GM21381 (cell line): Measurements from ENCODE around the gene MAGEB3.
A peak's percentile ranks its signal among the peaks of the same experiment; 100 is the strongest.
"Not testable (repeated sequence)": the region's sequence is repeated elsewhere in the genome, so short reads cannot be mapped to it uniquely, and the experiment has no call there.

Experiments used
- ATAC-seq: cut with Tn5 transposase; IDR thresholded peaks from one replicate; pipeline ENCODE4 v1.9.1; 2021; ENCODE audit warnings: mild to moderate bottlenecking, moderate library complexity; ENCODE audit not compliant: unreplicated experiment

The MAGEB3 gene, protein sequence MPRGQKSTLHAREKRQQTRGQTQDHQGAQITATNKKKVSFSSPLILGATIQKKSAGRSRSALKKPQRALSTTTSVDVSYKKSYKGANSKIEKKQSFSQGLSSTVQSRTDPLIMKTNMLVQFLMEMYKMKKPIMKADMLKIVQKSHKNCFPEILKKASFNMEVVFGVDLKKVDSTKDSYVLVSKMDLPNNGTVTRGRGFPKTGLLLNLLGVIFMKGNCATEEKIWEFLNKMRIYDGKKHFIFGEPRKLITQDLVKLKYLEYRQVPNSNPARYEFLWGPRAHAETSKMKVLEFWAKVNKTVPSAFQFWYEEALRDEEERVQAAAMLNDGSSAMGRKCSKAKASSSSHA

DNA sequence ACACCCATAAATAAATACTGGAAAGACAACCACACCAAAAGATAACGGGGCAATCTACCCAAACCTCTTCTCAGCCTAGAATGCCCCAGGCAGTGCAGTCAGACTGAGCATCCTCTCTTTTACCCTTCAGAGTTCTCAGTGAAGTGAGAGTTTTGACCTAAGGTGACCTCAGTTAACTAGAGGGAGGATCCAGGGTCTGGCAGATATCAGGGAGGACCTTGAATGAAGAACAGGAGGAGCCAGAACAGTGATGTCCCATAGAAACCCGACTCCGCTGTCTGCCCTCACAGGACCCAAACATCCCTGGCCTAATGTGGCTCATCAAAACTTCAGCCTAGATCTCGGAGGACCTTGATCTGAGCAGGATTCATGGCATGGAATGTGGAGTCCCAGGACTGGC is at the start of gene MAGEB3:
TSS of gene MAGEB3 (plus strand) at position 263 of the 400 bp plus-strand sequence. CDS start 5,268 bp downstream, outside the sequence.
- no peak for ATAC-seq

DNA sequence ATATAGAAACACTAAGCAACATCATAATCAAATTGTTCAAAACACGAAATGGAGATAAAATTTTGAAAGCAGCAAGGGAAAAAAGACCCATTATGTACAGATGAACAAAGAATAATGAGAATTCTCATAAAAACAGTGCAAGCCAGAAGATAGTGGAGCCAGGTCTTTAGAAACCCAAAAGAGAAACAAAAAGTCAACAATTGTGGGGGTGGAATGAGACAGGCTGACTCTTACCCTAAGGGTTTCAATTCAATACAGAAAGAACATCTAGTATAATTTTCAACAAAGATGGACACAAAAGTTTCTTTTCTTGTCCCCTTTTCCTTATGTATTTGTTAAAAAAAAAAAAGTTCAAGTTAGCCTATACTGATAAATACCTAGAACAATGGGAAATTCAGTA is 49.1 kb upstream of the MAGEB3 start:
- ATAC-seq, result no peak

DNA sequence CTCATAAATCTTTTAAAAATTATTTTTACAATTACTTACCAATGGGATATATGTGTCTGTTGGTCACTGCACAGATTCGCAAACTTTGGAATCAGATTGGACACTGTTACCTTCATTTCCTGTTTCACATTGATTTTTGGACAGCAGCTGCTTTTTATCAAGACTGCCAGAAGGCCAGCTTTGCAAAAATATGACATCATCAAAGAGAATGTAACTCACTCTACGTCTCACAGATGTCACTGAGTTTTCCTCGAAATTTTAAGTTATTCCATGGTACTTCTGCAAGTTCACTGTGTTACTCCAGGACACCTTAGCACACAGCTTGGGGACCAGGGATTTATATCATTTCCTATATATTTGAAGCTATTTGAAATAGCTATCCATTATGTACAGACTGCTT is 46.9 kb upstream of the MAGEB3 start:
- no peak for ATAC-seq

DNA sequence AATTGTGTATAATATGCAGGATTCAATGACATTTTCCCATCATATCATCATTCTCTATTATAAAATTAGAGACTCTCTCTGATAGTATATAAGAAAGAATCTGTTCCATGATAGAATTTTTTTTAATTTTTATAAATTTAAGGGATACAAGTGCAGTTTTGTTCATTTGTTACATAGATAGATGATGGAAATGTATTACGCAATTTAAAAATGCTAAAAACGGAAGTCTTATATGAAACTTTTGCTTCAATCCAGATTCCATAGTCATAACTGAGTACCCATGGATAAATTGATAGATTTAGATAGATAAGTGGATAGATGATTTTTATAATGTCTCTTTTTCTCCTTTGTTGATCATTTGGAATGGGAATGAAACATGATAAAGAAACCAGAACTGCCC is 40.0 kb upstream of the MAGEB3 start:
- ATAC-seq, result no peak

DNA sequence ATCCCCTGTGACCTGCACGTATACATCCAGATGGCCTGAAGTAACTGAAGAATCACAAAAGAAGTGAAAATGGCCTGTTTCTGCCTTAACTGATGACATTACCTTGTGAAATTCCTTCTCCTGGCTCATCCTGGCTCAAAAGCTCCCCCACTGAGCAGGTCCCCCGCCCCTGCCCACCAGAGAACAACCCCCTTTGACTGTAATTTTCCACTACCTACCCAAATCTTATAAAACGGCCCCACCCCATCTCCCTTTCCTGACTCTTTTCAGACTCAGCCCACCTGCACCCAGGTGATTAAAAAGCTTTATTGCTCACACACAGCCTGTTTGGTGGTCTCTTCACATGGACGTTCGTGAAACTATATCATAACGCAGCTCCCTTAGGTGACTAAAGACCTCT is 36.5 kb upstream of the MAGEB3 start:
- ATAC-seq, result not testable (repeated sequence)

DNA sequence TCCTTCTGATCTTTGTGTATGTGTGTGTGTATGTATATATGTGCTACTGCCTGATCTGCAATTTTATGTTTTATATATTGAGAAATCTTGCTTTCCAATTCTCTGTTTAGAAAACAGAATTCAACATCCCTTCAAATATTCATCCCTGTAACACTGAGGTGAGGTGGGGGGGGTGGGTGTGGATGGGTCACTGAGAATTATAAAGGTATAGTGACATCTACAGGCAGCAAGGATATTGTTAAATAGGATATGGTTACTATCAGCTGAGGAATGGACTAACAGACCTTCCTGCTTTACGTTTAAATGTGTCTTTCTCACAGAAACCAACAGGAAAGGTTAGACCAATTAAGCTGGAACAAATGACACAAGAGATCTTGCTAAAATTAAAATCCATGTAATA is 34.1 kb upstream of the MAGEB3 start:
- ATAC-seq, result no peak

DNA sequence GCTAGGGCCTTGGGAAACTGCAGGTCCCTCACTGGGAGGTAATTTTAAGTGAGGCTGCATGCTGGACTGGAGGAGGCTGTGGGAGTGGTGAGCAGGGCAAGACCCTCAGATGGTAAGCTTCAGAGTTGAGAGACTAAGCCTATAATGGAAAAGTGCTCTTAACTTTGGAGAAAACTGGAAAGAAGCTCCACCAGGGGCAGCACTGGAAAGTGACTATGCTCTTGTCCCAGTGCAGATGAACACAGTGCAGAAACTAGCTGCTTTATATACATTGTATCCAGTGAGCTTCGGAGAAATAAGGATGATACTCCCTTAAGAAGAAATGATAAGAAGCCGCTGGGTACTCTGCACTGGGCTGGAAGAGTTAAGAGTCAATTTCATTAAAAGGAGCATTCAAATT is 18.3 kb upstream of the MAGEB3 start:
- ATAC-seq, result no peak

DNA sequence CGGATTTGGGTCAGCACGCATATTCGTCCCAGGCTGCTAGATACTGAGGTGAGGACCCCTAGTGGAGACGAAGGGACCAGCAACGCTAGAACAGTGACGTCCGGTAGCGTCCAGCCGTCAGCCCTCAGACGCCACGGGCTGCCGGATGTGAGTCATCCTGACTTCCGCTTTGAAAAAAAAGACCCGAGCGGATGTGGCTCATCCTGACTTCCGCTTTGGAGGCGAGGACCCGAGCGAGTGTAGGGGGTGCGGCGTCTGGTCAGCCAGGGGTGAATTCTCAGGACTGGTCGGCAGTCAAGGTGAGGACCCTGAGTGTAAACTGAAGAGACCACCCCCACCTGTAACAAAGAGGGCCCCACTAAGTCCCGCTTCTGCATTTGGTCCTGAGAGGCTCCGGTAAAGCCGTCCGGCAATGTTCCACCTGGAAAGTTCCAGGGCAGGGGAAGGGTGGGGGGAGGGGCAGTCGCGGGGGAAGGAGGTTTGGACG is 15.1 kb upstream of the MAGEB3 start, which contains the start of gene MAGEB2:
TSS of gene MAGEB2 (plus strand) at position 207 of the 487 bp plus-strand sequence. CDS start 3,018 bp downstream, outside the sequence.
- no peak for ATAC-seq

DNA sequence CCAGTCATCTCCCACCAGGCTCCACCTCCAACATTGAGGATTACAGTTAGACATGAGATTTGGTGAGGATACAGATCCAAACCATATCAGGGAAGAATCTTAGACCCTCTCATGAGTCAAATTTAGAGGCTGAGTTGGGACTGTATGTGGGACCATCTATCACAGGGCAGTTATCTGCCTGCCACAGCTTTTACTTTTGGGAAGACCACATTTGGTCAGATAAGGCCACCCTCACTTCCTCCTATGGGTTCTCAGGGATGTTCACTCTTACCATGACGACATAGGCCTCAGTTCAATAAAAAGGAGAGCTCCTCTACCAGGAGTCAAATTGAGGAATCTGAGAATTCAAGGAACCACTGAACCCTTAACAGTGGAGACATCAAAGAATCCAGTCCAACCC is 13.0 kb upstream of the MAGEB3 start:
- no peak for ATAC-seq

DNA sequence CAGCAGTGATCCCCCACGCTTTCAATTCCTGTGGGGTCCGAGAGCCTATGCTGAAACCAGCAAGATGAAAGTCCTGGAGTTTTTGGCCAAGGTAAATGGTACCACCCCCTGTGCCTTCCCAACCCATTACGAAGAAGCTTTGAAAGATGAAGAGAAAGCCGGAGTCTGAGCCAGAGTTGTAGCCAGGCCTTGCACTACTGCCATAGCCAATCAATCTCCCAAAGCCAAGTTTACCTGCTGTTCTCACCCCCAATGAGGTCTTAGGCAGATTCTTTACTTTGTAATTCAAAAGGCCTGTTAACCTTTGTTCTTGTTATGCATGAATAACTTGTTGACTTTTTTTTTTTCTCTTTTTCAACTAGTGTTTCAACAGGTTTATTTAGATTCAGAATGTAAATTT is 11.1 kb upstream of the MAGEB3 start:
- no peak for ATAC-seq

DNA sequence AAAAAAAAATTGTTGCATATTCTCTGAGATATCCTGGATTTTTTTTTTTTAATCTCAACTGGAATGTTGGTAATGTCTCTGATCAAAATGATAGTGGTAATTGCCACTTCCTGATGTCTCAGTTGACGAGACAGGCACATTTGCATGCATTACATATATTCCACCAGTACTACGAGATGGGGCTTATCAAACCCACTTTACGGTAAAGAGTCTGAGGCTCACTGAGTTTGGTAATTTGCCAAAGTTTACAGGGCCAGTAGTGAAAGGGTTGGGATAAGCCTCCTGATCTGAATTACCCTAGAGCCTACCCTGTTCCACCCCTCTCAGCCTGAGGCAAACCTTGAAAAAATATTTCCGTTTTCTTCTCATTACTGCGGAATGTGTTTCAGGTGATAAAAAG is 9.8 kb upstream of the MAGEB3 start:
- ATAC-seq, result no peak

DNA sequence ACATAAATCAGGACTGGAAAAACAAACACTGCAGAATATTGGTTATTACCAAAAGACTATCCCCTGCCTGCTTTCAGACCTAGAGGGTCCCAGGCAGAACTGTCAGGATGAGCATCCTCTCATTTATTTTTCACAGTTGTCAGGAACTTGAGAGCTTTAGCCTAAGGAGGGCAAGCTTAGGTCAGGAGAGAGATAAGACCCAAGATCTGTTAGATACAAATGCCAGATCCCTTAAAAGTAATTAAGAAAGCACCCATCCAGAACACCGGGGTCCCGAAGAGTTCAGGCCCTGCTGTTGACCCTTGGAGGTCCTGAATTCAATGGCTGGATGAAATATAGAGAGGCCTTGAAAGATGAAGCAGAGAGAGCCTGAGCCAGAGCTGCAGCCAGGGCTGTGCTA is 5.9 kb upstream of the MAGEB3 start:
- no peak for ATAC-seq

DNA sequence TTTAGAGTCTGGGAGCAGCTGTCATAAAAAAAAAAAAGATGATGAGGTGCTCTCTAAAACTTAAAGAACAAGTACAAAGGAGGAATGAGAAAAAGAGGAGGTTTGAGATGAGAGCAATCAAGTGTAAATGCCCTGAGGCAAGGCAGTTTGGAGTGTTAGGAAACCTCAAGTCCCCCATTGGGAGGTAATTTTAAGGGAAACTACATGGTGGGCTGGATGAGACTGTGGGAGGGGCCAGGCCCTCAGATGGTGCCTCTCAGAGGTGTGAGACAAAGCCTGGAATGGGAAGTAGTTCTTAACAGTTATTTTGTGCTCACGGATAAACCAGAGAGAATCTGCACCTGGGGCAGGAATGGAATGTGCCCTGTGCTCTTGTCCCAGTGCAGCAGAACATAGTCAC is 1.9 kb upstream of the MAGEB3 start:
- no peak for ATAC-seq

DNA sequence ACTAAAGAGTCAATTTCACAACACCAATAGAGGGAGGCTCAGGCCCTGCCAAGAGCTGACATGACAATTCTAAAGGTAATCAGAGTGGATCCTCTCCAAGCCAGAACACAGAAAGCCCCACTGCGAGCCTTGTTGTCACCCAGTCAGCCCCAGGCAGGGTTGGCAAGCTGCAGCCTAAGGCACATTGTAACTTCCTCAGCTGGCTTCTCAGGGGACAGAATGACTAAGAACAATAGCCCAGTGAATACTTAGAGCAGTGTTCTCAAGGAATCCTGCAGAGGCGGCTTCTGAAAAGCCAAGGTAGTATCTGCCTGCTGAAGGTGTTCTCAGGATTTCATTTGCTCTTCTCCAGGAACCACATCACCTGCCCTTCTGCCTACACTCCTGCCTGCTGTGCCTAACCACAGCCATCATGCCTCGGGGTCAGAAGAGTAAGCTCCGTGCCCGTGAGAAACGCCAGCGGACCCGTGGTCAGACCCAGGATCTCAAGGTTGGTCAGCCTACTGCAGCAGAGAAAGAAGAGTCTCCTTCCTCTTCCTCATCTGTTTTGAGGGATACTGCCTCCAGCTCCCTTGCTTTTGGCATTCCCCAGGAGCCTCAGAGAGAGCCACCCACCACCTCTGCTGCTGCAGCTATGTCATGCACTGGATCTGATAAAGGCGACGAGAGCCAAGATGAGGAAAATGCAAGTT is 11.4 kb downstream of the MAGEB3 start, which contains the start of gene MAGEB4:
TSS of gene MAGEB4 (plus strand) at position 277 of the 692 bp plus-strand sequence. CDS start at position 413, 136 bp downstream.
- ATAC-seq, result no peak

DNA sequence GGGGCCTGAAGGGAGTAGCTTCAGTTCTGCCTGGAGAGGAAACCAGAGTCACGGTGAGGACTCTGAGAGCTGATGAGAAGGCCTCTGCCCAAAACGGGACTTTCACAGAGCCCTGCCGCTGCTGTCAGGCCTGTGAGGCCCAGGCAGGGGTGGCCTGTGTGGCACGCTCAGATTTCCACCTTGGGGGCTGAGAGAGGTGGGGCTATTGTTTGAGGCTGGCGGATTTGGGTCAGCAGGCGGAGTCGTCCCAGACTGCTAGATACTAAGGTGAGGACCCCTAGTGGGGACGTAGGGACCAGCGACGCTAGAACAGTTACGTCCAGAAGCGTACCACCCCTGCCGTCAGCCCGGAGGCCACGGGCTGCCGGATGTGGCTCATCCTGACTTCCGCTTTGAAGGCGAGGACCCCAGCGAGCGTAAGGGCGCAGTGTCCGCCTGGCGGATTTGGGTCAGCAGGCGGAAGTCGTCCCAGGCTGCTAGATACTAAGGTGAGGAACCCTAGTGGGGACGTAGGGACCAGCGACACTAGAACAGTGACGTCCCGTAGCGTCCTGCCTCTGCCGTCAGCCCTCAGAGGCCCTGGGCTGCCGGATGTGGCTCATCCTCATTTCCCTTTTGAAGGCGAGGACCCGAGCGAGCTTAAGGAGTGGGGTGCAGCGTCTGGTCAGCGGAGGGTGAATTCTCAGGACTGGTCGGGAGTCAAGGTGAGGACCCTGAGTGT is 16.5 kb downstream of the MAGEB3 start, which contains the start of gene MAGEB1:
TSS of gene MAGEB1 (plus strand) at position 378 of the 721 bp plus-strand sequence. CDS start 3,348 bp downstream, outside the sequence.
- no peak for ATAC-seq

DNA sequence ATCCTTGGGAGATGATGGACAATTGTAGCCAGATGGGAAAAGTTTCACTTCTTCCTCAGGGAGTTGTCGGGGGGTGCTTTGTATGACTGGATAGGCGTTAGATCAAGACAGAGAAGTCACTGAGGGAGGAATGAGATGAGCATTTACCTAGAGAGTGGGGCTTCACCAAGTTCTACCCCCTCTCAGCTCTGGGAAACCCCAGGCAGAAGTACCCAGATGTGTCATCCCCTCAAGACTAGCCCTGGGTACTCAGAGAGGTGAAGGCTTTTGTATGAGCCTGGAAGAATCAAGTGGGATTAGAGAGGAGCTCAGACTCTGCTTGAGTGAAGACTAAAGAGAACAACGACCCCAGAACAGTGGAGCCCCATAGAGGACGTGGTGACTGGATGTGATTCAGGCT is 18.4 kb downstream of the MAGEB3 start:
- no peak for ATAC-seq

DNA sequence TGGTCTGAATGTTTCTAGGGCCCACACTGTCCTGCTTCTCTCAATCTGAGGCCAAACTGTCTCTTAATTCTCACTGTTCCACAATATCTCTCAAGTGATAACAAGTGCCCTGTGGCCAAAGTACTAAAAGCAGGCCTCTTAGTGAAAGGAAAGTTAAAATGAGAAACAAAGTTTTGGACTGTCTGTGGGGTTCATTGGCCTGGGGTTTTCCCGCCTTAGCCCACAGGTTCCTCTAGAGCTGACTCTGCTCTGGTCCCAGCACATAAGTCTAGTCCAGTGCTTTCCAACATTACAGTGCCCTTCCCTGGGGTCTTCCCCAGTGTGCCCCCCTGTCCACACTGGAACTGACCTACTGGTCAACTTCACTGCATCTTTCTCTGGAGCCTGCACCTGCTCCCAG is 22.8 kb downstream of the MAGEB3 start:
- ATAC-seq, result peak; percentile 59

DNA sequence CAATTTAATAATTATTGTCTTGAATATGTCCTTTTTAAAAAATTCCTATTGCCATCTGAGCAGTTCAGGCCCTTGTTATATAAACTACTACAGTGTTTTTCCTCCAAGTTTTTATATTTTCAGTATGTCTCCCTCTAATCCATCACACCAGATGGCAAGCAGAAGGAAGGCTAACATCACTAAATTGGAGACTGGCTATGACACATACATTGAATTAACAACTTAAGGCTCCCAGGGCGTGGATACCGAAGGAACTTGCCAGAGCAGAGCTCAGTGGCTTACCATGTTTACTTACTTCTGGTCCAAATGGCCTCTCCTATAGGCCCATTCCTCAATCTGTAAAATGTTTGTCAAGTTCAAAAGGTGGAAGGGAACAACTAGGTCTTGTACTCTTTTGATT is 29.5 kb downstream of the MAGEB3 start:
- no peak for ATAC-seq

DNA sequence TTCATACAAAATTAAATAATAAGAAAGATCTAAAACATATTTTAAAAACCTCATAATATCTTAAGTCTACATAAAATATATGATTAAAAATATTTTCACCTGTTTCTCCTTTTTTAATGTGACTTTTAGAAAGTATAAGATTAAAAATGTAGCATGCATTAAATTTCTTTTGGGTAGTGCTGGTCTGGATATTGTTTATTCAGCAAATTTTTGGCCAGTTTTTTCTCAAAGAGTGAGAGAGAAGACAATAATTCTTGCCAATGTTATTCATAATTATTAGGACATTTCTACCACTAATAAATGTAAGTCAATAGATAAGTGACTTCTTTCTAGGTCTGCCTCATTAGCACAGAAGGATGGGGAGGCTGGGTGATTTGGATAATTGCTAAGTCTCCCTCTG is 30.6 kb downstream of the MAGEB3 start:
- ATAC-seq, result no peak

DNA sequence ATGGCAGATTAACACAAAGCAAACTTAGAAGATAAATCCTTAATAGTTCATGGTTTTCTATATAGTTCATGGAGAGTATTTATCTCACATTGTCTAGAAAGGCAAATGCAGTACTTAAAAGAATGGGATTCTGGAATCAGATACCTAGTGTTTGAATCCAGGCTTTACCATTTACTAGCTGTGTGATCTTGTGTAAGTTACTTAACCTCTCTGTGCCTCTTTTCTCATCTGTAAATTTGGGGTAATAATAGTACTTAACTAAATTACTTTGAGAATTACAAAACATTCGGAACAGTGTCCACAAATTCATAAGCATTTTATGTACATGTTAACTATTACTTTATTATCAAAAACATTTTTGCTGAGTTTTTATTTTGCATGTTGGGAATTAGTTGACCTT is 32.3 kb downstream of the MAGEB3 start:
- ATAC-seq, result no peak

DNA sequence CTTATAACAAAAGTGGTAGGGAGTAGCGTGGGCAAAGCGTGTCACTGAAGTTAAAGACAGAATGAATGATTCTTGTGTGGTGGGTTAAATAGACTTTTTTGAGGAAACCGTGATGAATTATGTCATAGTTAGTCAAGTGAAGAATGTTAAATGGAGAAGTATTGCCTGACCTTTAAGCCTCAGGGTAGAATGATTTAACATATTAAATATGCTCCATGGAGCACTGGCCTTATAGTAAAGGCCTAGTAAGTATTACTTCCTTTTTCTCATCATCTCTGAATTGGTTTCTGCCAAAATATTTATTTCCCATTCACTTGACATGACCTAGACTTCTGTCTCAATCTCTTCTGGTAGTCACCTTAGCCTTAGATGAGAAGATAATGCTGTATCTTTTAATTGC is 40.2 kb downstream of the MAGEB3 start:
- no peak for ATAC-seq
